ENCODE data around the gene WWP2.

DNA sequence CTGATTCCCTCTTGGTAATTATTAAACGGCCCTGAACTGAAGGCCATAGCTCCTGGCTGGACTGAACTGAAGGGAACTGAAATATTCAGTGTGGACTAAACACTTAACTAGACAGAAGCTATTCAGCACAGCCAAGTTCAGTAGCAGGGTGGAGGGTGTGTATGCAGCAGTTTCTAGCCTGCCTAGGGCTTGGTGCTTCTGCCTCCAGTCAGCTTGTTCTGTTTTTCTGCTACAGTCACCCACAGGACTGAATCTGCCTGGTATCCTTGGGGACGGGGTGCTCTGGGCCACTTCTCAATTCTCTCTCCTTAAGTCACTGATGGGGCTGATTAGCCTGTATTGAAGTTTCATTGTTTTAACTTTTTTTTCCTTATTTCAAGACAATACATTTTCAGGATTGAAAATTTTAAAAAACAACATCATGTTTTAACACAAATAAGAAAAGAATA, 77.1 kb downstream of the WWP2 start:
- TF ChIP-seq EZH2 (IDR thresholded peaks at IDR 0.05; ENCODE audit: low read length) = no peak
- TF ChIP-seq, protein P1, sequence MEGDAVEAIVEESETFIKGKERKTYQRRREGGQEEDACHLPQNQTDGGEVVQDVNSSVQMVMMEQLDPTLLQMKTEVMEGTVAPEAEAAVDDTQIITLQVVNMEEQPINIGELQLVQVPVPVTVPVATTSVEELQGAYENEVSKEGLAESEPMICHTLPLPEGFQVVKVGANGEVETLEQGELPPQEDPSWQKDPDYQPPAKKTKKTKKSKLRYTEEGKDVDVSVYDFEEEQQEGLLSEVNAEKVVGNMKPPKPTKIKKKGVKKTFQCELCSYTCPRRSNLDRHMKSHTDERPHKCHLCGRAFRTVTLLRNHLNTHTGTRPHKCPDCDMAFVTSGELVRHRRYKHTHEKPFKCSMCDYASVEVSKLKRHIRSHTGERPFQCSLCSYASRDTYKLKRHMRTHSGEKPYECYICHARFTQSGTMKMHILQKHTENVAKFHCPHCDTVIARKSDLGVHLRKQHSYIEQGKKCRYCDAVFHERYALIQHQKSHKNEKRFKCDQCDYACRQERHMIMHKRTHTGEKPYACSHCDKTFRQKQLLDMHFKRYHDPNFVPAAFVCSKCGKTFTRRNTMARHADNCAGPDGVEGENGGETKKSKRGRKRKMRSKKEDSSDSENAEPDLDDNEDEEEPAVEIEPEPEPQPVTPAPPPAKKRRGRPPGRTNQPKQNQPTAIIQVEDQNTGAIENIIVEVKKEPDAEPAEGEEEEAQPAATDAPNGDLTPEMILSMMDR (optimal IDR thresholded peaks at IDR 0.05 in 1 of 3, IDR thresholded peaks at IDR 0.05 in 1 of 3, conservative IDR thresholded peaks at IDR 0.05 in 1 of 3; ENCODE audit: extremely low read depth in 1 of 3, insufficient read depth in 2 of 3, low read length in 3 of 3) = no peak

Measured in keratinocyte (primary cell).